ENCODE measurements around the gene COX6B2. TPM values are rescaled to one million over a fixed set of nuclear protein-coding genes. Genes with fewer than 3 reads are reported as not detected.

Gene COX6B2
- polyA plus RNA-seq, 3 donors: 0.36 TPM; not detected in 2

- Mint-ChIP-seq H3K36me3 (peaks cover 42 to 68% of the 10 kb centered on the region in 2 donors), H3K27ac (peak overlapping the region in 4 of 7 donors; percentile 10 to 96 (median 65)), H3K4me1 (peaks cover 45% of the 10 kb centered on the region), H3K4me3 (peak overlapping the region in 1 of 2 donors; percentile 95), H3K9me3 (peaks cover 0 to 2% (median 0%) of the 10 kb centered on the region in 7 donors), H3K27me3 (ENCODE audit: low read depth in 3 of 3) (peaks cover 0 to 1% (median 0%) of the 10 kb centered on the region in 3 donors)
- no peak for TF ChIP-seq CTCF (IDR thresholded peaks at IDR 0.05)
- Histone ChIP-seq H3K9me3 (replicated peaks in 1 of 2; ENCODE audit: control insufficient read depth in 1 of 2, insufficient read depth in 1 of 2, low read length in 2 of 2) (no peaks in the 10 kb centered on the region), H3K36me3 (replicated peaks in 1 of 2; ENCODE audit: control insufficient read depth in 1 of 2, insufficient read depth in 2 of 2, low read length in 2 of 2) (peaks cover 31 to 46% of the 10 kb centered on the region in 2 donors), H2AFZ (ENCODE audit: insufficient read depth, low read depth, low read length, poor library complexity, severe bottlenecking) (no peak overlapping the region), H3K27ac (ENCODE audit: low read depth in 1 of 2, low read length in 2 of 2) (peak overlapping the region in 1 of 2 donors; percentile 73), H3K4me3 (replicated peaks in 1 of 3; ENCODE audit: low read depth in 2 of 3, low read length in 3 of 3) (peak overlapping the region in 1 of 3 experiments; percentile 77), H3K9ac (ENCODE audit: insufficient read depth, low read length, poor library complexity, severe bottlenecking) (peak overlapping the region; percentile 53), H3K4me1 (ENCODE audit: control insufficient read depth in 1 of 2, insufficient read depth in 2 of 2, low read length in 2 of 2) (peaks cover 42 to 52% of the 10 kb centered on the region in 2 donors), H4K20me1 (ENCODE audit: insufficient read depth, low read length) (peaks cover 47% of the 10 kb centered on the region), H3K79me2 (ENCODE audit: insufficient read depth, low read length) (peaks cover 41% of the 10 kb centered on the region), H3K27me3 (ENCODE audit: control insufficient read depth in 2 of 2, insufficient read depth in 2 of 2, low read length in 2 of 2) (no peaks in the 10 kb centered on the region), H3K4me2 (replicated peaks; ENCODE audit: extremely low read depth, low read length, poor library complexity, severe bottlenecking) (peak overlapping the region; percentile 77)
- DNase-seq: no peak
- intact Hi-C loops (cut with micrococcal nuclease): loop anchor here in 1 of 2 donors (5.0 kb wide), 1 partner anchor 61 kb away; the partner anchor contains the start of gene TMEM238
- 91% methylated on average over 6 of the region's 8 CpGs for WGBS (ENCODE audit: insufficient coverage)
Measured at GRCh38 chr19:55320844-55321419, 33.6 kb downstream of the COX6B2 start.

GRCh38 chr19:55319785-55320184 lies 34.7 kb downstream of the COX6B2 start:
- no peak for TF ChIP-seq CTCF (IDR thresholded peaks at IDR 0.05)
- Mint-ChIP-seq H3K27ac (peak overlapping the region in 1 of 7 donors; percentile 66), H3K27me3 (ENCODE audit: low read depth in 3 of 3) (peaks cover 0 to 1% (median 0%) of the 10 kb centered on the region in 3 donors), H3K4me1 (peaks cover 36% of the 10 kb centered on the region), H3K4me3 (no peak overlapping the region), H3K36me3 (peaks cover 47 to 79% of the 10 kb centered on the region in 2 donors), H3K9me3 (peaks cover 0 to 2% (median 0%) of the 10 kb centered on the region in 7 donors)
- no peak overlapping the region for H2AFZ ChIP-seq (ENCODE audit: insufficient read depth, low read depth, low read length, poor library complexity, severe bottlenecking)
- intact Hi-C loops (cut with micrococcal nuclease): loop anchor here in 1 of 2 donors (5.0 kb wide), 1 partner anchor 63 kb away; the partner anchor contains the start of gene TMEM238
- no peak overlapping the region for H3K9ac ChIP-seq (ENCODE audit: insufficient read depth, low read length, poor library complexity, severe bottlenecking)
- H3K4me2 ChIP-seq (replicated peaks; ENCODE audit: extremely low read depth, low read length, poor library complexity, severe bottlenecking): no peak overlapping the region
- peaks cover 53% of the 10 kb centered on the region for H4K20me1 ChIP-seq (ENCODE audit: insufficient read depth, low read length)
- H3K27me3 ChIP-seq (ENCODE audit: control insufficient read depth in 2 of 2, insufficient read depth in 2 of 2, low read length in 2 of 2): no peaks in the 10 kb centered on the region
- no peak for DNase-seq
- H3K36me3 ChIP-seq (replicated peaks in 1 of 2; ENCODE audit: control insufficient read depth in 1 of 2, insufficient read depth in 2 of 2, low read length in 2 of 2): peaks cover 36 to 53% of the 10 kb centered on the region in 2 donors
- H3K79me2 ChIP-seq (ENCODE audit: insufficient read depth, low read length): peaks cover 37% of the 10 kb centered on the region
- no peak overlapping the region for H3K27ac ChIP-seq (ENCODE audit: low read depth in 1 of 2, low read length in 2 of 2)
- H3K4me3 ChIP-seq (replicated peaks in 1 of 3; ENCODE audit: low read depth in 2 of 3, low read length in 3 of 3): no peak overlapping the region
- WGBS (ENCODE audit: insufficient coverage): 92% methylated on average over 19 of the region's 21 CpGs
- peaks cover 35 to 42% of the 10 kb centered on the region in 2 donors for H3K4me1 ChIP-seq (ENCODE audit: control insufficient read depth in 1 of 2, insufficient read depth in 2 of 2, low read length in 2 of 2)
- H3K9me3 ChIP-seq (replicated peaks in 1 of 2; ENCODE audit: control insufficient read depth in 1 of 2, insufficient read depth in 1 of 2, low read length in 2 of 2): no peaks in the 10 kb centered on the region
